Right lung (tissue), 5 donors: ENCODE data around the gene UBAC2. TPM values are rescaled to one million over a fixed set of nuclear protein-coding genes. Genes with fewer than 3 reads are reported as not detected.

Source experiments
- DNase-seq, 2 donors: peaks; one replicate each; pipeline ENCODE4 v3.0.0-alpha.2; 2013
- polyA plus RNA-seq, 5 donors: library from polyadenylated mRNA; unstranded; fragments of 120-200 nt; gene quantifications; one replicate each; pipeline versions ENCODE4 v1.2.1 to v1.2.3, GENCODE V29; 2013; ENCODE audit warnings: inconsistent platforms in 1 of 5, low replicate concordance in 1 of 5; ENCODE audit not compliant: insufficient read length in 5 of 5, insufficient read depth in 1 of 5

Gene UBAC2
- polyA plus RNA-seq, 5 donors, result 65.7 to 73.6 (median 69.7) TPM

DNA sequence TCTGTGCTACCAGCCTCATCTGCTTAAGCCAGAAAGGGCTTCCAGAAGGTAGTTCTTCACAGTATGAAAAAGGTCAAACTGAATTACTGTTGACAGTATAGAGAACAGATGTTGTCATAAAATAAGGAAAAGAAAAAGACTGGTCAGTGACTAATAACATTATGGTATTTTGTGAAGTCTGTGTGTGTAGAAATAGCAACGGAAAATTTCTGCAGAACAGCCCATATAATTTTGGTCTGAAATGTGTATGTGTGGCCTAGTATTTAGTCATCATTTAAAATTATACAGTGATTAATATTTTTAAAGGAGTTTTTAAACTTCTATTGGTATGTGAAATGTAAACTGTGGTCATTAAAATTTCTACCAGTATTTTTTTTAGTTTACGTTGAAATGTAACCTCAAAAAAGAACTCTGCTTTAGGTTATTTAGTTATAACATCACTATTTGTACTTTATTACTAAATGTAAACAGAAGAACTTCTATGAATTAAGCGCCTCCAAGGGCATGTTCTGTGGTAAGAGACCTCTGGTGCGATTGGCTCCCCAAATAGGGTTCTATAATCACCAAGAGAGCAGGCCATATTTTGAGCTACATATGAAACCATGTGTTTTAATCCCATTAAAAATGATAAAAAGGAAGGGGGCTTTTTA lies 109.9 kb downstream of the UBAC2 start:
- no peak for DNase-seq

DNA sequence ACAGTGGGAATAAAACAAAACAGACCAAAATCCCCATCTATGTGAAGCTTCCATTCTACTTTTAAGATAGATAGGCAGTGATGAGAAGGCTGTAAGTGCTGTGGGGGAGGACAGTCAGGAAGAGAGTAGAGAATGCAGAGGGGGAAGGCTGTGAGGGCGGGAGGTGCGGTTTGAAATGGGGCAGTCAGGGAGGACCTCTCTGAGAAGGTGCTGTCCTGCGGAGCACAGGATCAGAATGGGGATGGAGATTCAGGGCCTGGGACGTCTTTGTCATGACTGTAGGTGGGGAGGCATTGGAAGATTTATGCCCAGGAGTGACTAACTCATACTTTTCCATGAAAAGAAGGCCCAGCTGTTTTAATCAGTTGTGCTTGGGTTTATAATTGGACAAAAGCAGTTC lies 110.5 kb downstream of the UBAC2 start:
- no peak for DNase-seq

DNA sequence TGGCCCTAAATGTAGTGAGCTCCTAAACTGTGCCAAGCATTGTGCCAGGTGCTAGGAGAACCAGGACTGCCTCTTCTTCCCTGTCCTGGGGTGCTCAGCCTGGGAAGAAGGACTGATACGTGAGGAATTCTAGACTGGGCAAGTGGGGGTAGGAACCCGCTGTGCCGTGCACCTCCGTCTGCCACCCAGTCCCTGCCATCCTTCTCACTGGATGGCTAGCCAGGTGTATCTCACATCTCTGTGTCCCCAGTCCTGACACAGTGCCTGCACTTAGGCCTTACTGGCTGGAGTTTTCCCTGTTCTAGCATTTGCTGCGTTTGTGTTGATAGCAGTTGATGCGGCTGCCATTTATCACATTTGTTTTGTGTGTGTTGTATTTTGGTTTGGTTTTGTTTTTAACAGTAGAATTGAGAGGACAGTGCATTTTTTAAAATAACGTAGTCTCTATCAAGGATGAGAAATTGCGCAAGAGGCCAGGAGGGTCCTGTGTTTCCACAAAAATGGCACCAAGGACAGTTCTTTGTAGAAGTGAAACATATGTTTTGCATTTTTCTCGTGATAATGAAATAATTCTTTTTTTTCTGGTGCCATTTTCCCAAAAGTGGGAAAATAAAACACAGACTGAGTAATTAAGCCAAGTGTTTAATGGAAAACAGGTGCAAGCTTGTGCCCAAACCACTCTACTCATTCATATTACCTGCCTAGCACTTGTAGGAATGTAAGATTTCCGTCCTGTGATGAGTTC lies 111.3 kb downstream of the UBAC2 start:
- DNase-seq, result no peak

DNA sequence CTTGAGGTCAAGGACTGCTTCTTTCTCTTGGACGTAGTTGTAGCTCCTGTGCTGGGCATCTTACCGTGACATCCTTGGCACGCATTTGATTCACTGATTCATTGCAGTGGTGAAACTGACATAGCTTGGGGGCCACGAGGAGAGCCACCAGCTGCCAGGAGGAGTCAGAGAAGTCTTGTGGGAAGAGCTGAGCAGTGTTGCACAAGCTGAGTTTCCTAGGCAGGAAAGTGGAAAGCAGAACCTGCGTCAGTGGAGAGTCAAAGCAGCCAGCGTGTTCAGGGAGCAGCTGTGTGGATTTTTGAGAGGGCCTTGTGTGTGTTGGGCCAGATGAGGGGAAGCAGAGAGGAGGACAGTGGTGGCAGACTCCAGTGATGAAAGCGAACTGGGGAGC lies 111.8 kb downstream of the UBAC2 start:
- no peak for DNase-seq

DNA sequence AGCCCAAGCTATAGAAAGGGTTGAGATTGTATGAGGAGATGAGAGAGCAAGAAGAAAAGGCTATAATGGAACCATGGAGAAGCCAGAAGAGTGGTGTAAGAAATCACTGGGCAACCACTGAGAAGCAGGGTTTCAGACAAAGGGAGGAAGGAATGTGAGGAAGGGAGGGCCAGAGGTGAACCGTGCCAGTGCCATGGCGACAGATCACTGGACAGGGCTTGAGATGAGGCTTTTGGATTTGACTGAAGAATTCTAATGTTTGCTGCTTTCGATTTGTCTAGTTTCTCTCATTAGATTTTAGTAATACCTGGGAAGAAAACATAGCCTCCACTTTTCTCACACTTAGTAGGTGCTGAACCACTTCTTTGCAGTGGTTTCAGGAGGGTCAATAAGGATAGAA lies 112.8 kb downstream of the UBAC2 start:
- no peak for DNase-seq

DNA sequence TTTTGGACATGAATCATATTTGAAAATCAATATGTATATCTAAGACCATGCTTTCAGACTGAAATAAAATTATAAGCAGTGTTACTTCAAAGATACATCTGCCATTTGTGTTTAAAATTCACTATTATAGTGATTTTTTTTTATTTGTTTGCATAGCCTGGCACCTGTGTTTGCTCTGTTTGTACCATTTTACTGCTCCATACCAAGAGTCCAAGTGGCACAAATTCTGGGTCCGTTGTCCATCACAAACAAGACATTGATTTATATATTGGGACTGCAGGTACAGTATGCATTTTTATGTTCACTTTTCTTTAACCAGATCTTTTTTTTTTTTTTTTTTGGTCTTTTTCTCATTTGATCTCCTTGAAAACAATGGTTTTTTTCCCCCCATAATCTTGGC lies 113.3 kb downstream of the UBAC2 start:
- no peak for DNase-seq

DNA sequence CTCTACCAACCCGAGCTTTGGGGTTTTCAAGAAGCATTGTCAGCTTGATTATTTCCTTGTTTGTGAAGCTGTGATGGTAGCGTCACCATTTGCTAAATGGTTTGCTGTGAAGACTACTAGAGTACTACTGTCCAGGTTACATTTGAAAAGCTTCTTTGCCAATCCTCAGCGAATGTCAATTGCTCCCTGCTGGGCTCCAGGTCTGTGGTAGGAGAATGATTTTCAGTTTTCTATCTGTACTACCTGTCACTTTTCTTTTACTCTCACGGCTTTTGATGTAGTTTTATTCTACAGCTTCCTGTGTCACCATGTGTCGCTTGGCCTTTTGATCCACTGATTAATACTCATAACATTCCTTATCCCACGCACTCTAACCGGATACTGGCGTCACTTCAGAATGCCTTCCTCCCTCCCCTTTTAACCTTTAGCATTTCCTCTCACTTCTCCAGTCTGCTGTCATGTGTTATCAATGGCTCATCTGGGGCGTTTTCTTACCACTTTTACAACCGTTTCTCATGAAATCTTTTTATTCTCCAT lies 114.1 kb downstream of the UBAC2 start:
- no peak for DNase-seq

DNA sequence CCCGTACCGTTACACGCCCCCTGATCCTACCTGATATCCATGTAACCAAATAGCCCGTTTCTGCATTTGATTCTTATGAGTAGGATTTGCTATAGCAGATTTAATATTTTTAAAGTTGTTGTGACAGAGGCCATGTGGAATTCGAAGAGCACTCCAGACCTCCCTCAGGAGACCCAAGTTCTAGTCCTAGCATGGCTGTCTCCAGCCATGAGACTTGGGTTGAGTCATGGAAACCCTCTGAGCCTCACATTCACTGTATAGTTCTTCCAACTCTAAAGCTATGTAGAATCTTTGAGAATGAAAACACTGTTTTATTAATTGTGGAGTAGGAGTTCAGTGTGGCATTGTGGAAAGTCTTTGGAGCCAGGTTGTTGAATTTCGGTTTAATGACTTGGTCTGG lies 114.5 kb downstream of the UBAC2 start:
- no peak for DNase-seq

DNA sequence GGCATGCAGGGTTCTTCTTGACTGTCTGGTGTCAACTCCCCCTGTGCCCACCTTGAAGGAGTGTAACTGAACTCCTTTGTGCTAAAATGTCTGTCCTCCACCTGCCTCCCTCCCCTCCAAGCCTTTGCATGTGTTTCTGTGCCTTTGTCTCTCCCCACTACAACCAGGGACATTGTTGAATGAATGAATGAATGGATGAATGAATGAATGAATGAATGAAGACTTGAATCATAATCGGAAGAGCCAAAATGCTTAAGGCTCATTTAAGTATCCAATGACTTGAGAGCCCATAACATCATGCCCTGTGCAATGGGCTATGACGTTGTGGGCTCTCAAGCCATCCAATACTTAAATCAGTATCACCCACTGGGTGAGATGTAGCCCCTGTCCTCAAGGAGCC lies 115.6 kb downstream of the UBAC2 start:
- no peak for DNase-seq

DNA sequence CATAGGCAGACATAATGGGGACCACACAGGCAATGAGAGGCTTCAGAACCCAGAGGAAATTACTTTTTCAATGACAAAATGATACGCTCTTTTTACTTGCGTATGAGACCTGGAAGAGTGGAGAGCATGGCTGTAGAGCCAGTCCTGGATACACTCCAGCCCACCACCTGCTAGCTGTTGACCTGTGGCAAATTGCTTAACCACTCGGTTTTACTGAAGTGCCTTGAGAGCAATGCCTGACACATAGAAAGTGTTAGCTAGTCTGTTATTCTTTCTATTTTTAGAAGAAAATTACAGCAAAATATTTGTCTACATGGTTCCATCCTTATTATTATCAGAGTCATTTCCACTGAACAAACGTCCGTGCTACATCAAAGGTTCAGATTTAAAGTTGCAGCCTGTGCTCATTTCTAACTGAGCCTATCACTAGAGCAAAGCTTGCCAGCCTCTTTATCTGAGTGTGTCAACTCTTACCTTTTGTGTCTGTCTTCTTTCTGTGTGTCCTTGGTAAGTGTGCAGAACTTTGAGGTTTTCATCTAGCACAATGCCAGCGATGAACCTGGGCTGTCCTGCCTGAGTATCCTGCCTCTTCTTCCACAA lies 116.1 kb downstream of the UBAC2 start:
- DNase-seq, result no peak

DNA sequence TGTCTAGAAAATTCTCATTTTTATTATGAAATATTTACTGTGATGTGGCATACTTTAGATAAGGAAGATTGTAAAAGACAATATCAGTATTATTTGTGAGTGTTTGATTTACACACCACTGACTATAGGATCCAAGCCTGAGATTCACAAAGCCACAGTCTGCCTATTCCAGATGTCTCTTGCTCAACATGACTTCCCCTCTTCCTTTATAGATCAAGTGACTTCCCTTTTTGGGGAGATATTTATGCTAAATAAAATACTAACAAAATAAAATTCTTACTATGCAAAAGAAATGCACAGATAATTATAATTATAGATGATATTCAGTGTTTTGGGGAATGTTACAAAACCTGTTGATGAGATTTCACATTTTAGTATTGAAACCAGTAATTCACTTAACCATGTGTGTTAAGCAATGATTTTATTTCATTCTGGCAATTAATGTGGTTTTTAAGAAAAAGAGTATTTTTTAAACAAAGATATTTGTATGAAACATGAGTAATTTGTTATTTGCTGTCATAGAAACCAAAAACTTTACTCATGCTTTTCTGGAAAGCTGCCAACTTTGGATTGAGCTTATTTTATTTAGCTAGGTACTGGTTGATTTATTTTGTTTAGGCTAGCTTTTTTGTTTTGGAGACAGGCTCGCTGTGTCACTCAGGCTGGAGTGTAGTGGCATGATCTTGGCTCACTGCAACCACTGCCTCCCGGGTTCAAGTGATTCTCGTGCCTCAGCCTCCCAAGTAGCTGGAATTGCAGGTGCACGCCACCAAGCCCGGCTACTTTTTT lies 120.2 kb downstream of the UBAC2 start:
- DNase-seq, result no peak

DNA sequence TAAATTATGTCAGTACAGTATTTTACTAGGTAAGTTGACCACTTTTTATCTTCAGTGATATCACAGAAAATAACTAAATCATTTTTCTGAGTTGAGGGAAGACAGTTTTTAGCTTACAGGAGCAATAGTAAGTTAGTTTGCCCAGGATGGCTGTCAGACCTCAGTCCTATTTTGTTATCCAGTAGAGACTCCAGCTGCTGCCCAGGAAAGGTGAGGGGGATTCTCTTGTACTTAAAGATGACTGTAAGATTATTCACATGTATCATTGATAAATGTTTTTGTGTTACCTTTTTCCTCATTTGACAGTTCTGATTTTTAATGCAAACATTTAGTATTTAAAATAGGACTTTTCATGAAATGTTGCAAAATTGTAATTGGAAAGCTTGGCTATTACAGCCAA lies 121.1 kb downstream of the UBAC2 start:
- no peak for DNase-seq

DNA sequence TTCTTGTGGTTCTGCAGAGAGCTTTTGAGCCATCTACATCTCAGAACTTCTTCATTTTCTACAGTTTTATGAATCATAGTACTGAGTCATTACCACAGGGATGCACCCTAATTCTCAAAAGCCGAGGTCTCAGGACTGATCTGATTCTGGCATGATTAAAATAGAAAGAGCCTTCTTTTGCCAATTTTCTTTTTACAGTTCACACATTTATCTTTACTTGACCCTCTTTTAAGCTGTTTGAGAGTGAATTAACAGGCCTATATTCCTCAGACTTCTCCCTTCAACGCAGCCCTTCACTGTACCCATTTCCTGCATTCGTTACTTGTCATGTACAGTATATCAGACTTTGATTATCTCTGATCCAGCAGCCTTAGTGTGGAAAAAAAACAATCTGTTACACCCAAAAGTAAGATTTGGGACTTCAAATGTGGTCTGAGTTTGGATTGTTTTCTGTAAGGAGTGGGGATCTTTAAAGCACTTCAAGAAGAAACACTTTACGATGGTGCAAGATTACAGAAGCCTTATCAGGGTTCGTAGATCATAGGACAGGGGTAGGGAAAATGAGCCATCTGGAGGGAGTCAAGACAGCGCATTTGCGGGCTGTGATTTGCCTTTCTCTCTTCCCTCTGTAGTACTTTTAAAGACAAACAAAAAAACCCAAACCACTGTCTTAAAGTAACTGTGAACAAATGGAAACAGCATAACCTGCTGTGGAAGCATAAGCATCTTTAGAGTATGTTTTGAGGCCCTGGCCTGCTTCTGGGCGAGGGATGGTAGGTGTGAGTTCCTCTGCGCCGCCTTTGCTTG lies 121.8 kb downstream of the UBAC2 start:
- peak; percentile 49 to 54 for DNase-seq

DNA sequence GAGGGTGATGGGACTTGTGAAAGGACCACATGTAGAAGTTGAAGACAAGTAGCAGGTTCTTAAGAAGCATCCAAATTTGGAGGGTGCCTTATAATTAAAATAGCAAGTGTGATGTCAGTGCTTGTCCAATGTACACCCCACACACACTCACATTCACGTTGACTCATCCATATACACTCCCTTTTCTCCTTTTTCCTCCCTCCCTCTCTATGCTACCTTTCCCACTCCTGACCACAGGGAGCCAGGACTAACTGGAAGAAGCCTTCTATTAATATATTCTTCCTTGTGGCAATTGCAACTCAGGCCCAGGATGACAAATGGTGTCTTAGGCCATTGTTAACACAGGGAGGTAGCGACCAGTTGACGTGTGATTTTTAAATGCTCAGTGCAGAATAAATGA lies 122.8 kb downstream of the UBAC2 start:
- no peak for DNase-seq

DNA sequence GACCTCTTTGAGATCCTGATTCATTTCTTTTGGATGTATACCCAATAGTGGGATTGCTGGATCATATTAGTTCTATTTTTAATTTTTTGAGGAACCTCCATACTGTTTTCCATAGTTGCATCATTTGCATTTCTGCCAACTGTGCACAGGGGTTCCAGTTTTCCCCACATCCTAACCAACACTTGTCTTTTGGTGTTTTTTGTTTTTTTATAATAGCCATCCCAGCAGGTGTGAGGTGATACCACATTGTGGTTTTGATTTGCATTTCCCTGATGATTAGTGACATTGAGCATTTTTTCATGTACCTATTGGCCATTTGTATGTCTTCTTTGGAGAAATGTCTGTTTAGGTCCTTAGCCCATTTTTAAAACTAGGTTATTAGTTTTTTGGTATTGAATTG lies 125.4 kb downstream of the UBAC2 start:
- DNase-seq, result no peak

DNA sequence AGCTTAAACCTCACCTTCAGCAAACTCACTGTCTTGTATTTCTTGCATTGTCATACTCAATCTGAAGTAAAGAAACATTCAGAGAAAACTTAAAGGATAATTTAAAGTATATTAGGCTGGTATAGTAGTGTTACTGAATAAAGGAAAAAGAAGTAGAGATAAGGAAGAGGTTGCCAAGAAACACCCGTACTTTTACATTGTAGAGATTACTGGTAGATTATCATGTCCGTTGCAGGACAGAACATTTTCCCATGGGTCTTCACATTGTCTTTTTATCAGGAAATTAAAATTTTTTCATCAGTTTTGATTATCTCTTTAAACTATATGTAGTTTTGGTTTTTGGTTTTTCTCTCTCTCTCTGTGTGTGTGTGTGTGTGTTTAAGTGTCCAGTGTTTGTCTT lies 126.5 kb downstream of the UBAC2 start:
- DNase-seq, result no peak

DNA sequence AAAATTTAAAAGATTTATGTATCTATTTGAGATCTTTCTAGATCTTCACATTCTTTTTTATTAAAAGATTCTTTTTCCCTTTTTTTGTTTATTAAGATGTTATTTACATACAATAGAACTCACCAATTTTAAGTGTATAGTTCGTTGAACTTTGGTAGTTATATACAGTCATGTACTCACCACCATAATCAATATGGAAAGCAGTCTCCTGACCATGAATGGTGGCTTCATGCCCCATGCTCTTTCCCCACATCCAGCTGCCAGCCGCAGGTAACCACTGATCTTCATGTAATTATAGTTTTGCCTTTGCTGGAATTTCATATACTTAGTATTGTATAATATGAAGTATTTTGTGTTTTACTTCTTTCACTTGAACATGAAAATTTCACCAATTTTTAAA lies 127.1 kb downstream of the UBAC2 start:
- no peak for DNase-seq

DNA sequence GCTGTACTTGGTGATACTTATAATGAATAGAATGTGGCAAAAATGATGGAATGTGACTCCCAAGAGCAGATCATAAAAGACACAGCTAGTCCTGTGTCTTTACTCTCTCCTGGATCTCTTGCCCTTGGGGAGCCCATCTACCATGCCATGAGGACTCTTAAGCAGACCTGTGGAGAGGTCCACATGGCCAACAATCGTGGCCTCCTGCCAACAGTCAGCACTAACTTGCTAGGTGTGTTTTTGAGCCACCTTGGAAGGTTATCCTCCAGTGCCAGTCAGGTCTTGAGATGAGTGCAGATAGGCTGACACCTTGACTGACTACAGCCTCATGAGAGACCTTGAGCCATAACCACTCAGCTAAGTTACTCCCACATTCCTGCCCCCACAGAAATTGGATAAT lies 128.8 kb downstream of the UBAC2 start:
- no peak for DNase-seq

DNA sequence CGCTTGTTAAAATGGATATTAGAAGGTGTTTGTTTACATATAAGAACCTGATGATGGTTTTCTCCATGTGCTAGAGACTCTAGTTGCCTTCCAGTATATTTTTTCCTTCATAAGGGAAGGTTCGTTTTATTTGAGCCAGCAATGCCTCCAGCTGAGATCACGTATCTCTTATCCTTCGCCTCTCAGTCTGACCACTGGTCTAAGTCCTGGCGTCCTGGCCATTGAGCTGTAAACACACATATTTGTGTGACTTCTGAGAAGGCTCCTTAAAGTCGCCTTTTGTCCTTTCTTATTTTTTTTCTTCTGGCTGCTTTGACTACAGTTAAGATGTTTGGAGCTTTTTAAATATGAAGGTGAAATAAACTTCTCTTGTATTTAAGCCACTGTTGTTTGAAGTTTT lies 130.3 kb downstream of the UBAC2 start:
- no peak for DNase-seq

DNA sequence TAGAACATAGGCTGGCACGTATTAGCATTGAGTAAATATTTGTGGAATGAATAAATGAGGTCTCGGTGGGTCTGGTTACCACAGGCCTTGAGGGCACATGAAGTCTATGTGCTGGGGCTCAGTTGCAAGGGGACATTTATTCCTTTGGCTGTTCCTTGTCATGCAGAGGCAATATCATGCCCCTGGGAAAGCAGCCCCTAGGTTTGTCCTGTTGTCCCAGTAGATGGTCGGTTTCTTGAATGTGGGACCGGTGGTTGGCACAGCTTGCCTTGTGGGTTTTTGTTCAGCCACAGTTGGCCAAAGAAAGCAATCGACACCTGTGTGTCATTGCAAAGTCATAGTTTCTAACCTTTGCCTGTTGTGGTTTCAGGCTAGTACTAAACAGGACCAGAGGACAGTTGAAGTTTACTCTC lies 131.2 kb downstream of the UBAC2 start:
- no peak for DNase-seq

DNA sequence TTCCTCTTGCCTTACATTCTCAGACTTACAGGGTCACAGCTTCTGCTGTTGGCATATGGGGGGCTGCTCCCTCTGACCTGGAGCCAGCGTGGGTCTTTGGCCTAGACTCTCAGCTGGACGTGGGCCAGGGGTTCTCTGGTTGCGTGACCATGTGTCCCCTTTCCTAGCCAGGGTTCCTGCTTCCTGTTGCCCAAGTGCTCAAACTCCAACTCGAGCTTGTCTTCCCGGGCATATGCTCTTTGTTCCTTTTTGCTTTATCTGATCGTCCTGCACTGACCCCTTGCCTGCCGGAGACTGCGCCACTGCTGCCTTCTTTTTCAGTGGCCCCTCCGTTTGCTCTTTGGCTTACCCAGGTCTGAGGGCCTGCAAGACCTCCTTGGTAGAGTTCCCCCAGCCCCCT lies 131.8 kb downstream of the UBAC2 start:
- DNase-seq, result no peak
